Cortex of kidney (tissue), 1 donor: Measurements from ENCODE around the gene FBLN1.

Experiments used
- DNase-seq: peaks from one replicate; lab custom pipeline; 2025; lab: John Stamatoyannopoulos, UW

FBLN1 gene

GRCh38 chr22:45571089-45571488 is 68.4 kb downstream of the FBLN1 start:
- DNase-seq: no peak

- DNase-seq: no peak
Measured at GRCh38 chr22:45572444-45572843, 69.8 kb downstream of the FBLN1 start.

GRCh38 chr22:45574069-45574703 is 71.5 kb downstream of the FBLN1 start:
- no peak for DNase-seq

GRCh38 chr22:45575173-45575572 is 72.5 kb downstream of the FBLN1 start:
- no peak for DNase-seq

GRCh38 chr22:45575607-45576272 is 73.1 kb downstream of the FBLN1 start:
- DNase-seq: no peak

GRCh38 chr22:45576273-45576625 is 73.6 kb downstream of the FBLN1 start:
- no peak for DNase-seq

GRCh38 chr22:45576730-45577464 is 74.2 kb downstream of the FBLN1 start:
- no peak for DNase-seq

GRCh38 chr22:45577746-45578523 is 75.3 kb downstream of the FBLN1 start:
- no peak for DNase-seq

- no peak for DNase-seq
Measured at GRCh38 chr22:45578524-45579147, 76.0 kb downstream of the FBLN1 start.

GRCh38 chr22:45579306-45579705 is 76.6 kb downstream of the FBLN1 start:
- DNase-seq: no peak

GRCh38 chr22:45579806-45580725 is 77.4 kb downstream of the FBLN1 start:
- no peak for DNase-seq

- no peak for DNase-seq
Measured at GRCh38 chr22:45580726-45581381, 78.2 kb downstream of the FBLN1 start.

GRCh38 chr22:45581549-45582080 is 78.9 kb downstream of the FBLN1 start:
- no peak for DNase-seq

- no peak for DNase-seq
Measured at GRCh38 chr22:45582236-45582954, 79.7 kb downstream of the FBLN1 start.

- no peak for DNase-seq
Measured at GRCh38 chr22:45582955-45583320, 80.3 kb downstream of the FBLN1 start.

- DNase-seq: no peak
Measured at GRCh38 chr22:45583504-45583903, 80.8 kb downstream of the FBLN1 start.

- no peak for DNase-seq
Measured at GRCh38 chr22:45584121-45584570, 81.5 kb downstream of the FBLN1 start.

GRCh38 chr22:45584621-45585436 is 82.1 kb downstream of the FBLN1 start:
- DNase-seq: no peak

GRCh38 chr22:45585437-45585755 is 82.7 kb downstream of the FBLN1 start:
- no peak for DNase-seq
